Ascending aorta (tissue), 2 donors: ENCODE data around the gene FCER2. TPM values are rescaled to one million over a fixed set of nuclear protein-coding genes. Genes with fewer than 3 reads are reported as not detected.

Experiments used
- DNase-seq, 2 donors: peaks; one replicate each; pipeline ENCODE4 v3.0.0-alpha.2; 2019; ENCODE audit warnings: low spot score in 2 of 2
- H3K27ac ChIP-seq, 2 donors: fragments of 200-600 bp; sonication (generic); one replicate each; pipeline ENCODE4 v1.5.1; 2016 to 2017; ENCODE audit warnings: mild to moderate bottlenecking in 1 of 2
- H3K27me3 ChIP-seq: fragments of 200-600 bp; sonication (generic); one replicate; pipeline ENCODE4 v1.5.1; 2017
- H3K36me3 ChIP-seq, 2 donors: fragments of 200-600 bp; sonication (generic); one replicate each; pipeline ENCODE4 v1.5.1; 2016
- H3K4me1 ChIP-seq, 2 donors: fragments of 200-600 bp; sonication (generic); one replicate each; pipeline ENCODE4 v1.5.1; 2016 to 2017; ENCODE audit warnings: mild to moderate bottlenecking in 1 of 2
- H3K4me3 ChIP-seq, 2 donors: fragments of 200-600 bp; sonication (generic); one replicate each; pipeline ENCODE4 v1.5.1; 2016 to 2017; ENCODE audit warnings: mild to moderate bottlenecking in 1 of 2
- H3K9me3 ChIP-seq, 2 donors: fragments of 200-600 bp; sonication (generic); one replicate each; pipeline ENCODE4 v1.5.1; 2016
- CTCF ChIP-seq, 3 experiments: fragments of 200-600 bp in 2 of 3; fragments of 450-650 bp in 1 of 3; sonication (generic) in 2 of 3; IDR thresholded peaks; one replicate each; pipeline ENCODE4 v1.5.1; 2016 to 2019; ENCODE audit warnings: antibody characterized with exemption in 3 of 3, mild to moderate bottlenecking in 1 of 3, moderate library complexity in 1 of 3
- intact Hi-C: fragments of 100-400 bp; cut with DNase I; formaldehyde crosslinking; loops from one replicate; pipeline ENCODE4 v1.15.1; 2023
- total RNA-seq: library from RNA; depleted of rRNA; stranded (reverse); fragments of >200 nt; gene quantifications from one replicate; pipeline ENCODE4 v1.1.0, GENCODE V29; 2016

The FCER2 gene
- total RNA-seq, 1 donor from 2014 or later = not detected

GRCh38 chr19:7643031-7643415 lies 58.9 kb downstream of the FCER2 start:
- H3K27me3 ChIP-seq = no peaks in the 10 kb centered on the region
- no peak overlapping the region for H3K4me3 ChIP-seq
- no peaks in the 10 kb centered on the region for H3K9me3 ChIP-seq
- H3K36me3 ChIP-seq = no peaks in the 10 kb centered on the region
- intact Hi-C loops = no loop called here
- no peaks in the 10 kb centered on the region for H3K4me1 ChIP-seq
- H3K27ac ChIP-seq = no peak overlapping the region
- DNase-seq = no peak
- TF ChIP-seq CTCF (IDR thresholded peaks at IDR 0.05) = no peak

- TF ChIP-seq CTCF (IDR thresholded peaks at IDR 0.05) = no peak
- Histone ChIP-seq H3K4me3 (no peak overlapping the region), H3K36me3 (no peaks in the 10 kb centered on the region), H3K4me1 (no peaks in the 10 kb centered on the region), H3K9me3 (no peaks in the 10 kb centered on the region), H3K27me3 (no peaks in the 10 kb centered on the region), H3K27ac (no peak overlapping the region)
- intact Hi-C loops = no loop called here
- no peak for DNase-seq
These were observed 59.5 kb downstream of the FCER2 start for GRCh38 chr19:7642295-7643030.

- Histone ChIP-seq H3K27me3 (no peaks in the 10 kb centered on the region), H3K9me3 (no peaks in the 10 kb centered on the region), H3K36me3 (no peaks in the 10 kb centered on the region), H3K4me3 (no peak overlapping the region), H3K27ac (no peak overlapping the region), H3K4me1 (no peaks in the 10 kb centered on the region)
- TF ChIP-seq CTCF (IDR thresholded peaks at IDR 0.05) = no peak
- DNase-seq = no peak
- intact Hi-C loops = no loop called here
These were observed 60.3 kb downstream of the FCER2 start for GRCh38 chr19:7641290-7642276.

GRCh38 chr19:7640803-7641202 lies 61.1 kb downstream of the FCER2 start:
- Histone ChIP-seq H3K36me3 (no peaks in the 10 kb centered on the region), H3K27me3 (no peaks in the 10 kb centered on the region), H3K4me1 (no peaks in the 10 kb centered on the region), H3K4me3 (no peak overlapping the region), H3K27ac (no peak overlapping the region), H3K9me3 (no peaks in the 10 kb centered on the region)
- DNase-seq = no peak
- intact Hi-C loops = no loop called here
- no peak for TF ChIP-seq CTCF (IDR thresholded peaks at IDR 0.05)

GRCh38 chr19:7639863-7640348 lies 62.0 kb downstream of the FCER2 start:
- H3K27me3 ChIP-seq = no peaks in the 10 kb centered on the region
- intact Hi-C loops = no loop called here

More at GRCh38 chr19:7639863-7640348, 62.0 kb downstream of the FCER2 start:
- Histone ChIP-seq H3K9me3 (no peaks in the 10 kb centered on the region), H3K36me3 (no peaks in the 10 kb centered on the region), H3K27ac (no peak overlapping the region), H3K4me1 (no peaks in the 10 kb centered on the region), H3K4me3 (no peak overlapping the region)
- TF ChIP-seq CTCF (IDR thresholded peaks at IDR 0.05) = no peak
- DNase-seq = no peak
